Measurements from ENCODE around the gene PPP1R26.

PPP1R26 gene

GRCh38 chr9:135515083-135515951 is 35.7 kb downstream of the PPP1R26 start:
- TF ChIP-seq CTCF (IDR thresholded peaks at IDR 0.05; ENCODE audit: control insufficient read depth, extremely low read depth, insufficient read depth), result no peak
- H3K4me3 ChIP-seq (ENCODE audit: low read depth, low read length), result no peak overlapping the region
- no peak for DNase-seq (ENCODE audit: low read depth)

- no peak for DNase-seq (ENCODE audit: low read depth)
- H3K4me3 ChIP-seq (ENCODE audit: low read depth, low read length), result no peak overlapping the region
- no peak for TF ChIP-seq CTCF (IDR thresholded peaks at IDR 0.05; ENCODE audit: control insufficient read depth, extremely low read depth, insufficient read depth)
These were observed 36.7 kb downstream of the PPP1R26 start for GRCh38 chr9:135516132-135516860.

- no peak for TF ChIP-seq CTCF (IDR thresholded peaks at IDR 0.05; ENCODE audit: control insufficient read depth, extremely low read depth, insufficient read depth)
- no peak for DNase-seq (ENCODE audit: low read depth)
- no peak overlapping the region for H3K4me3 ChIP-seq (ENCODE audit: low read depth, low read length)
These were observed 37.8 kb downstream of the PPP1R26 start for GRCh38 chr9:135517407-135517822.

- no peak for TF ChIP-seq CTCF (IDR thresholded peaks at IDR 0.05; ENCODE audit: control insufficient read depth, extremely low read depth, insufficient read depth)
- DNase-seq (ENCODE audit: low read depth), result no peak
- no peak overlapping the region for H3K4me3 ChIP-seq (ENCODE audit: low read depth, low read length)
These were observed 39.8 kb downstream of the PPP1R26 start for GRCh38 chr9:135519179-135519971.

GRCh38 chr9:135520916-135521607 is 41.5 kb downstream of the PPP1R26 start, which contains the start of gene LCN1:
Gene LCN1 (plus strand): TSS chr9:135521440. CDS start chr9:135521498, 58 bp downstream.
- no peak within 1 kb of the TSS for H3K4me3 ChIP-seq (ENCODE audit: low read depth, low read length)
- no peak for TF ChIP-seq CTCF (IDR thresholded peaks at IDR 0.05; ENCODE audit: control insufficient read depth, extremely low read depth, insufficient read depth)
- no peak for DNase-seq (ENCODE audit: low read depth)

DNA sequence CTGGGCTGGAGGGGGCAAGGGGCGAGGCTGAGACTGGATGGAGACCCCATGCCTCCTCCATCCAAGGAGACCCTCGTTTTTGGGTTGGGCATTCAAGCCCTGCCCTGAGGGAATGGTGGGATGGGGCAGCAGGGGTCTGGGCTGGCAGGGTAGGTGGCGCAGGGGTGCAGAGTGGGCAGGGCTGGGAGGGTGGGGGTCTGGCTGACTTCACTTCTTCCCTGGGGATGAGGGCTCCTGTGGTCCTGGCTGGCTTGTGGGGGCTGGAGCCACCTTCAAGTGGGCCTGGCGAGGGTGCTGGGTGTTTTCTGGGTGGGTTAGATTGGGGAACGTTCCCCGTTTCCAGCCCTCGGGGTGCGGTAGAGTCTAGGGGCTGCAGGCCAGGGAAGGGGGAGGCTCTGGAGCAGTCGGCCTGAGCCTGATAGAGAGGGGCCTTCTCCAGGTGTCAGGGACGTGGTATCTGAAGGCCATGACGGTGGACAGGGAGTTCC is 42.1 kb downstream of the PPP1R26 start:
- no peak for DNase-seq (ENCODE audit: low read depth)
- no peak overlapping the region for H3K4me3 ChIP-seq (ENCODE audit: low read depth, low read length)
- no peak for TF ChIP-seq CTCF (IDR thresholded peaks at IDR 0.05; ENCODE audit: control insufficient read depth, extremely low read depth, insufficient read depth)

Data from LNCaP clone FGC (cell line).